Liver (tissue), 9 donors: ENCODE data around the gene LRRN2. TPM values are rescaled to one million over a fixed set of nuclear protein-coding genes. Genes with fewer than 3 reads are reported as not detected.

Source experiments
- DNase-seq: peaks from one replicate; pipeline ENCODE4 v3.0.0-alpha.2; 2017; ENCODE audit warnings: low spot score
- H3K27ac ChIP-seq, 2 donors: one replicate each; pipeline ENCODE4 v1.7.0; 2013; ENCODE audit warnings: inconsistent platforms in 2 of 2, low read length in 2 of 2, control low read depth in 1 of 2, low read depth in 1 of 2, mild to moderate bottlenecking in 1 of 2
- H3K27me3 ChIP-seq, 4 donors: one replicate each; pipeline versions ENCODE4 v1.6.1 to v1.7.0; 2013; ENCODE audit warnings: low read length in 3 of 4, inconsistent platforms in 1 of 4, mild to moderate bottlenecking in 1 of 4, moderate library complexity in 1 of 4; ENCODE audit not compliant: control insufficient read depth in 4 of 4, insufficient read depth in 4 of 4
- H3K36me3 ChIP-seq, 4 donors: one replicate each; pipeline versions ENCODE4 v1.6.1 to v1.7.0; 2013; ENCODE audit warnings: low read length in 3 of 4, mild to moderate bottlenecking in 3 of 4, low read depth in 1 of 4, moderate library complexity in 1 of 4; ENCODE audit not compliant: control insufficient read depth in 4 of 4, insufficient read depth in 3 of 4
- H3K4me1 ChIP-seq, 4 donors: one replicate each; pipeline versions ENCODE4 v1.6.1 to v1.7.0; 2013; ENCODE audit warnings: low read length in 3 of 4, mild to moderate bottlenecking in 3 of 4, moderate library complexity in 1 of 4; ENCODE audit not compliant: control insufficient read depth in 4 of 4, insufficient read depth in 4 of 4
- H3K4me3 ChIP-seq, 3 donors: one replicate each; pipeline versions ENCODE4 v1.6.1 to v1.7.0; 2013; ENCODE audit warnings: low read length in 3 of 3, control low read depth in 1 of 3, low read depth in 1 of 3, mild to moderate bottlenecking in 1 of 3
- H3K9ac ChIP-seq, 2 donors: one replicate each; pipeline ENCODE4 v1.7.0; 2013; ENCODE audit warnings: low read length in 2 of 2, mild to moderate bottlenecking in 2 of 2, moderate library complexity in 2 of 2, control low read depth in 1 of 2, low read depth in 1 of 2
- H3K9me3 ChIP-seq, 4 donors: one replicate each; pipeline versions ENCODE4 v1.6.1 to v1.7.0; 2013; ENCODE audit warnings: low read length in 3 of 4; ENCODE audit not compliant: control insufficient read depth in 4 of 4
- FOXA1 ChIP-seq: IDR thresholded peaks from 2 replicates; pipeline ENCODE4 v1.6.1; 2016; ENCODE audit warnings: antibody characterized with exemption
- GABPA ChIP-seq, 2 donors: IDR thresholded peaks in 1 of 2; conservative IDR thresholded peaks in 1 of 2; 2 replicates each; pipeline ENCODE4 v1.6.1; 2016; ENCODE audit warnings: antibody characterized with exemption in 2 of 2, mild to moderate bottlenecking in 1 of 2, moderate library complexity in 1 of 2
- HNF4G ChIP-seq: IDR thresholded peaks from 2 replicates; pipeline ENCODE4 v1.6.1; 2016; ENCODE audit warnings: antibody characterized with exemption
- JUND ChIP-seq, 2 donors: IDR thresholded peaks; 2 replicates each; pipeline ENCODE4 v1.6.1; 2016; ENCODE audit warnings: antibody characterized with exemption in 2 of 2
- NR2F2 ChIP-seq: IDR thresholded peaks from 2 replicates; pipeline ENCODE4 v1.6.1; 2016; ENCODE audit warnings: antibody characterized with exemption
- SP1 ChIP-seq: IDR thresholded peaks from 2 replicates; pipeline ENCODE4 v1.6.1; 2018; ENCODE audit warnings: antibody characterized with exemption, mild to moderate bottlenecking
- YY1 ChIP-seq: IDR thresholded peaks from 2 replicates; pipeline ENCODE4 v1.6.1; 2016; ENCODE audit warnings: antibody characterized with exemption, mild to moderate bottlenecking
- WGBS: extraction: QIAGEN DNeasy Blood & Tissue Kit; methylation state at CpG from one replicate; pipeline ENCODE4 v1.1.7; 2013; 5-methylcytosine and 5-hydroxymethylcytosine counted together
- polyA plus RNA-seq, 2 donors: library from polyadenylated mRNA; stranded (reverse) in 1 of 2; unstranded in 1 of 2; fragments of 200-250 nt in 1 of 2; fragments of >200 nt in 1 of 2; fragmentation: Nextera tagmentation in 1 of 2; extraction: Ambion mirVana in 1 of 2; gene quantifications; one replicate each; pipeline versions ENCODE4 v1.2.1 to v1.2.3, GENCODE V29; 2013 to 2015
- total RNA-seq, 2 donors: library from RNA; depleted of rRNA; stranded (reverse); fragments of >200 nt; gene quantifications; one replicate each; pipeline ENCODE4 v1.2.3, GENCODE V29; 2014
- TF ChIP-seq, protein P1 (sequence below): IDR thresholded peaks from 2 replicates; pipeline ENCODE4 v1.6.1; 2016; ENCODE audit warnings: antibody characterized with exemption, mild to moderate bottlenecking
- TF ChIP-seq, protein P2 (sequence below): IDR thresholded peaks from 2 replicates; pipeline ENCODE4 v1.6.1; 2016; ENCODE audit warnings: antibody characterized with exemption
- TF ChIP-seq, protein P3 (sequence below): IDR thresholded peaks from 2 replicates; pipeline ENCODE4 v1.6.1; 2016; ENCODE audit warnings: antibody characterized with exemption
- TF ChIP-seq, protein P4 (sequence below): fragments of 150-350 bp; IDR thresholded peaks from 2 replicates; pipeline ENCODE4 v1.5.1; 2017; ENCODE audit warnings: improper control_type of control experiment, low read depth, low read length; ENCODE audit not compliant: missing input control
- donor health status: healthy.
- donor health status: healthy.
- donor health status: healthy.
- donor health status: healthy.
- donor health status: healthy.

The LRRN2 gene
- total and polyA plus RNA-seq, 4 donors, result 0.13 to 2.8 (median 0.28) TPM

DNA sequence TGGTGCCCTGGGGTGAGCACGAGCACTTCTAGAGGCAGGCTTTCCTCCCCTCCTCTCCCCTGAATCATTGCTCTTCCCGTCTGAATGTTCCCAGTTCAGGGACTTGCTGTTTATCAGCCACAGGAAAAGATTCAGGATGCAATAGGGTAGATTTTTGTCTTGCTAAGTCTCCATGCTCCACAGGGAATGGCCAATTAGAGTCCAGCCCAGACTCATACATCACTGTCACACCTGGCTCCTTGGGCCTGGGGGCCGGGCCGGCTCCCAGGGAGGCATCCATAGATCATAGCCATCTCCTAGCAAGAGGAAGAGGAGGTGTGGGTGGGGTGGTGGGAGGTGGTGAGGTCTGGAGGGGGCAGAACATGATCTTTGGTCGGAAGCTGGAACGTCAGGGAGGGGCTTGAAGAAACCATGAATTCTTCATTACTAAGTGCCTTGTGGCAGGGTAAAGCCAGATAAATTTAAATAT is 83.4 kb downstream of the LRRN2 start (continued):
- TF ChIP-seq, protein P1, sequence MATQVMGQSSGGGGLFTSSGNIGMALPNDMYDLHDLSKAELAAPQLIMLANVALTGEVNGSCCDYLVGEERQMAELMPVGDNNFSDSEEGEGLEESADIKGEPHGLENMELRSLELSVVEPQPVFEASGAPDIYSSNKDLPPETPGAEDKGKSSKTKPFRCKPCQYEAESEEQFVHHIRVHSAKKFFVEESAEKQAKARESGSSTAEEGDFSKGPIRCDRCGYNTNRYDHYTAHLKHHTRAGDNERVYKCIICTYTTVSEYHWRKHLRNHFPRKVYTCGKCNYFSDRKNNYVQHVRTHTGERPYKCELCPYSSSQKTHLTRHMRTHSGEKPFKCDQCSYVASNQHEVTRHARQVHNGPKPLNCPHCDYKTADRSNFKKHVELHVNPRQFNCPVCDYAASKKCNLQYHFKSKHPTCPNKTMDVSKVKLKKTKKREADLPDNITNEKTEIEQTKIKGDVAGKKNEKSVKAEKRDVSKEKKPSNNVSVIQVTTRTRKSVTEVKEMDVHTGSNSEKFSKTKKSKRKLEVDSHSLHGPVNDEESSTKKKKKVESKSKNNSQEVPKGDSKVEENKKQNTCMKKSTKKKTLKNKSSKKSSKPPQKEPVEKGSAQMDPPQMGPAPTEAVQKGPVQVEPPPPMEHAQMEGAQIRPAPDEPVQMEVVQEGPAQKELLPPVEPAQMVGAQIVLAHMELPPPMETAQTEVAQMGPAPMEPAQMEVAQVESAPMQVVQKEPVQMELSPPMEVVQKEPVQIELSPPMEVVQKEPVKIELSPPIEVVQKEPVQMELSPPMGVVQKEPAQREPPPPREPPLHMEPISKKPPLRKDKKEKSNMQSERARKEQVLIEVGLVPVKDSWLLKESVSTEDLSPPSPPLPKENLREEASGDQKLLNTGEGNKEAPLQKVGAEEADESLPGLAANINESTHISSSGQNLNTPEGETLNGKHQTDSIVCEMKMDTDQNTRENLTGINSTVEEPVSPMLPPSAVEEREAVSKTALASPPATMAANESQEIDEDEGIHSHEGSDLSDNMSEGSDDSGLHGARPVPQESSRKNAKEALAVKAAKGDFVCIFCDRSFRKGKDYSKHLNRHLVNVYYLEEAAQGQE, result no peak
- TF ChIP-seq JUND (IDR thresholded peaks at IDR 0.05) (no peak), FOXA1 (no peak), NR2F2 (no peak), GABPA (IDR thresholded peaks at IDR 0.05 in 1 of 2, conservative IDR thresholded peaks at IDR 0.05 in 1 of 2) (no peak), HNF4G (no peak)
- TF ChIP-seq, protein P2, sequence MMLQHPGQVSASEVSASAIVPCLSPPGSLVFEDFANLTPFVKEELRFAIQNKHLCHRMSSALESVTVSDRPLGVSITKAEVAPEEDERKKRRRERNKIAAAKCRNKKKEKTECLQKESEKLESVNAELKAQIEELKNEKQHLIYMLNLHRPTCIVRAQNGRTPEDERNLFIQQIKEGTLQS, result no peak
- TF ChIP-seq, protein P3, sequence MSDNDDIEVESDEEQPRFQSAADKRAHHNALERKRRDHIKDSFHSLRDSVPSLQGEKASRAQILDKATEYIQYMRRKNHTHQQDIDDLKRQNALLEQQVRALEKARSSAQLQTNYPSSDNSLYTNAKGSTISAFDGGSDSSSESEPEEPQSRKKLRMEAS, result no peak

DNA sequence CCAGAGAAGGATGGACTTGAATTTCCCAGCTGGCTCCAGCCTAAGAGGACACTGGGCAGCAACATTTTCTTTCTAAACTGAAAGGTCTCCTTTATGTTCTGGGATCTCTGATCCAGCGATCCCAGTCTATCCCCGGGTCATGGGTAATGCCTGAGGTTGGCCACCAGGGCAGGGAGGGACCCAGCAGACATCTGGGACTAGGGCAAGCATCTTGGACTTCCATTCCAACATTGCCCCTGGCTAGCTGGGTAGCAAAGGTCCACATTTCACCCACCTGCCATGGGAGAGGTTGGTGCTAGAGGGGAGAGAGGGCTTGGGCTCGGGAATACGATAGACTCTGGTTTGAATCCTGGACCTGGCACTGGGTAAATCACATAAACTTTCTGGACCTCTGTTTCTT is 84.6 kb downstream of the LRRN2 start:
- H3K27ac ChIP-seq, result no peak overlapping the region
- H3K9me3 ChIP-seq, result no peaks in the 10 kb centered on the region
- no peaks in the 10 kb centered on the region for H3K27me3 ChIP-seq
- H3K4me3 ChIP-seq, result no peak overlapping the region
- DNase-seq, result no peak
- TF ChIP-seq, protein P4, sequence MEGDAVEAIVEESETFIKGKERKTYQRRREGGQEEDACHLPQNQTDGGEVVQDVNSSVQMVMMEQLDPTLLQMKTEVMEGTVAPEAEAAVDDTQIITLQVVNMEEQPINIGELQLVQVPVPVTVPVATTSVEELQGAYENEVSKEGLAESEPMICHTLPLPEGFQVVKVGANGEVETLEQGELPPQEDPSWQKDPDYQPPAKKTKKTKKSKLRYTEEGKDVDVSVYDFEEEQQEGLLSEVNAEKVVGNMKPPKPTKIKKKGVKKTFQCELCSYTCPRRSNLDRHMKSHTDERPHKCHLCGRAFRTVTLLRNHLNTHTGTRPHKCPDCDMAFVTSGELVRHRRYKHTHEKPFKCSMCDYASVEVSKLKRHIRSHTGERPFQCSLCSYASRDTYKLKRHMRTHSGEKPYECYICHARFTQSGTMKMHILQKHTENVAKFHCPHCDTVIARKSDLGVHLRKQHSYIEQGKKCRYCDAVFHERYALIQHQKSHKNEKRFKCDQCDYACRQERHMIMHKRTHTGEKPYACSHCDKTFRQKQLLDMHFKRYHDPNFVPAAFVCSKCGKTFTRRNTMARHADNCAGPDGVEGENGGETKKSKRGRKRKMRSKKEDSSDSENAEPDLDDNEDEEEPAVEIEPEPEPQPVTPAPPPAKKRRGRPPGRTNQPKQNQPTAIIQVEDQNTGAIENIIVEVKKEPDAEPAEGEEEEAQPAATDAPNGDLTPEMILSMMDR, result no peak
- no peaks in the 10 kb centered on the region for H3K36me3 ChIP-seq
- H3K4me1 ChIP-seq, result peaks cover 0 to 3% (median 0%) of the 10 kb centered on the region in 4 donors
- WGBS, result 97% methylated on average over 4 of the region's 4 CpGs
- H3K9ac ChIP-seq, result no peak overlapping the region

DNA sequence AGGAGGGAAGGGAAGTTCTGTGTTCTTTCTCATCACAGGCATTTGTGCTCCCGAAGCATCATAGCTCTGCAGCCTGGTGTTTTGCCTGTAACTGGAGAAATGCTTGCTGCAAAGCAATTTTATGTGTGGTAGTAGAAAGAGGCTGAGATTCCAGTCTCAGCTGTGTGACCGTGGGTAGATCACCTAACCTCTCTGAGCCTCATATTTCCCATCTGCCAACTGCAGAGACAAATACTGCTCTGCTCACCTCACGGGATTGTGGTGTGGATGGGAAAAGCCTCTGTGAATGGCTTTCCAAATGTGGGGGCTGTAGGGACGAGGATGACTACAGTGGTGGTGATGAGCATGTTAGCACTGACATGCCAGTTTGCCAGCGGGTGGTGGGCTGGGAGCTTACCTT is 85.3 kb downstream of the LRRN2 start:
- no peak for TF ChIP-seq YY1
- Histone ChIP-seq H3K4me1 (peaks cover 0 to 3% (median 0%) of the 10 kb centered on the region in 4 donors), H3K27me3 (no peaks in the 10 kb centered on the region)

DNA sequence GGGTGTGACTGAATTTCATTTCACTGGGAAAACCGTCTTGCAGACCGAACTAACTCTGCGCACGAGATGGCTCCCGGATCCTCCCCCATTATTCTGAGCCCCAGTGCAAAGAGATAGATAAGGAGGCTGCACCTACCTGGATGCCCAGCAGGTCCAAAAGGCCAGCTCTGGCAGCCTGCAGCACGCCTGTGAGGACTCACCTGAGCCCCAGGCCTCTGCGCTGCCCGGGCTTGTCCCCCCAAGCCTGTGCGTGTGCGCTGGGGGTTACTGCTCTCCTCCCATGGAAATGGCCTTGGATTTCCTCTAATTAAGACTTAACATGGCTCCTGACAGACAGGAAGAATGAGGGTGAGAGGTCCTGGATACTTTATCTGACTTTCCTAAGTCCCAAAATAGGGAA is 85.9 kb downstream of the LRRN2 start:
- Histone ChIP-seq H3K4me1 (peaks cover 0 to 3% (median 0%) of the 10 kb centered on the region in 4 donors), H3K4me3 (no peak overlapping the region), H3K9ac (no peak overlapping the region), H3K27me3 (no peaks in the 10 kb centered on the region), H3K27ac (no peak overlapping the region), H3K36me3 (peaks cover 0 to 2% (median 0%) of the 10 kb centered on the region in 4 donors), H3K9me3 (no peaks in the 10 kb centered on the region)
- DNase-seq, result no peak
- WGBS, result 92% methylated on average over 10 of the region's 10 CpGs
- TF ChIP-seq SP1, result no peak
- no peak for TF ChIP-seq GABPA (IDR thresholded peaks at IDR 0.05 in 1 of 2, conservative IDR thresholded peaks at IDR 0.05 in 1 of 2)

More for the DNA sequence above, 85.3 kb downstream of the LRRN2 start:
- Histone ChIP-seq H3K9me3 (no peaks in the 10 kb centered on the region), H3K27ac (no peak overlapping the region), H3K4me3 (no peak overlapping the region), H3K9ac (no peak overlapping the region), H3K36me3 (peaks cover 0 to 2% (median 0%) of the 10 kb centered on the region in 4 donors)
- no peak for DNase-seq
- WGBS, result 93% methylated on average over 5 of the region's 5 CpGs
